HepG2 (cell line): ENCODE results near the gene CLDN7. TPM values are rescaled to one million over a fixed set of nuclear protein-coding genes. Genes with fewer than 3 reads are reported as not detected.
A peak's percentile ranks its signal among the peaks of the same experiment; 100 is the strongest.

Experiments used
- CENPBD1 ChIP-seq: sonication (generic); formaldehyde crosslinking; IDR thresholded peaks from 2 replicates; pipeline ENCODE4 v1.8.0; 2022; ENCODE audit warnings: missing genetic modification reagents, low read depth, mild to moderate bottlenecking, borderline replicate concordance
- CREM ChIP-seq, 2 experiments: sonication (generic) in 1 of 2; formaldehyde crosslinking in 1 of 2; IDR thresholded peaks; 2 replicates each; pipeline versions ENCODE4 v1.4.0 to v1.6.1; 2016 to 2020; ENCODE audit warnings: antibody characterized with exemption in 1 of 2, mild to moderate bottlenecking in 1 of 2, missing genetic modification reagents in 1 of 2
- CTCF ChIP-seq: sonication (generic); formaldehyde crosslinking; IDR thresholded peaks from 2 replicates; pipeline ENCODE4 v1.5.0; 2020; ENCODE audit warnings: mild to moderate bottlenecking, missing genetic modification reagents, moderate library complexity
- FOXA3 ChIP-seq: IDR thresholded peaks from 2 replicates; pipeline ENCODE4 v1.6.1; 2016; ENCODE audit warnings: missing genetic modification reagents, missing compliant biosample characterization
- HNF4G ChIP-seq, 2 experiments: sonication (generic) in 1 of 2; formaldehyde crosslinking in 1 of 2; IDR thresholded peaks; 2 replicates each; pipeline versions ENCODE4 v1.4.0 to v1.6.1; 2011 to 2020; ENCODE audit warnings: borderline replicate concordance in 2 of 2, low read depth in 2 of 2, mild to moderate bottlenecking in 2 of 2, low read length in 1 of 2, missing genetic modification reagents in 1 of 2, moderate library complexity in 1 of 2
- MTF2 ChIP-seq: sonication (generic); formaldehyde crosslinking; IDR thresholded peaks from 2 replicates; pipeline ENCODE4 v1.5.0; 2020; ENCODE audit warnings: missing genetic modification reagents, borderline replicate concordance
- PHF8 ChIP-seq: sonication (generic); formaldehyde crosslinking; IDR thresholded peaks from 2 replicates; pipeline ENCODE4 v1.5.0; 2020; ENCODE audit warnings: missing genetic modification reagents
- SALL1 ChIP-seq: sonication (generic); formaldehyde crosslinking; IDR thresholded peaks from 2 replicates; pipeline ENCODE4 v1.8.0; 2022; ENCODE audit warnings: mild to moderate bottlenecking, missing genetic modification reagents
- SKIL ChIP-seq: sonication (generic); formaldehyde crosslinking; IDR thresholded peaks from 2 replicates; pipeline ENCODE4 v1.8.0; 2022; ENCODE audit warnings: missing genetic modification reagents, mild to moderate bottlenecking, moderate library complexity, borderline replicate concordance
- TBP ChIP-seq: sonication (generic); formaldehyde crosslinking; IDR thresholded peaks from 2 replicates; pipeline ENCODE4 v1.5.0; 2020; ENCODE audit warnings: missing genetic modification reagents
- ZNF33A ChIP-seq: sonication (generic); formaldehyde crosslinking; IDR thresholded peaks from 2 replicates; pipeline ENCODE4 v1.5.1; 2020; ENCODE audit warnings: missing genetic modification reagents, mild to moderate bottlenecking, moderate library complexity, borderline replicate concordance
- ZNF501 ChIP-seq: sonication (generic); formaldehyde crosslinking; IDR thresholded peaks from 2 replicates; pipeline ENCODE4 v1.5.1; 2020; ENCODE audit warnings: mild to moderate bottlenecking, moderate library complexity, missing genetic modification reagents
- ZNF570 ChIP-seq: sonication (generic); formaldehyde crosslinking; IDR thresholded peaks from 2 replicates; pipeline ENCODE4 v1.4.0; 2020; ENCODE audit warnings: mild to moderate bottlenecking, missing genetic modification reagents, borderline replicate concordance
- ZNF580 ChIP-seq: IDR thresholded peaks from 2 replicates; pipeline ENCODE4 v1.6.1; 2016; ENCODE audit warnings: low read depth, borderline replicate concordance
- ZNF674 ChIP-seq: sonication (generic); formaldehyde crosslinking; IDR thresholded peaks from 2 replicates; pipeline ENCODE4 v1.5.0; 2020; ENCODE audit warnings: low read depth, mild to moderate bottlenecking, missing genetic modification reagents
- ZNF772 ChIP-seq: sonication (generic); formaldehyde crosslinking; IDR thresholded peaks from 2 replicates; pipeline ENCODE4 v1.5.0; 2020; ENCODE audit warnings: mild to moderate bottlenecking, missing genetic modification reagents
- polyA plus RNA-seq, 8 experiments: library from polyadenylated mRNA; depleted of rRNA in 3 of 8; stranded (reverse) in 7 of 8; unstranded in 1 of 8; fragments of >200 nt; fragmentation: Illumina TruSeq in 4 of 8; extraction: Trizol in 4 of 8; gene quantifications; 2 replicates each; pipeline versions ENCODE4 v1.2.1 to v1.2.3, GENCODE V29; 2011 to 2016; ENCODE audit warnings: low read depth in 4 of 8, missing spikeins in 1 of 8, mixed read lengths in 1 of 8; ENCODE audit not compliant: insufficient read depth in 1 of 8
- total RNA-seq, 5 experiments: library from RNA; depleted of rRNA; stranded (reverse); fragments of >200 nt; fragmentation: Illumina TruSeq; extraction: Trizol; gene quantifications; 2 replicates each; pipeline ENCODE4 v1.2.3, GENCODE V29; 2016; ENCODE audit warnings: low read depth in 1 of 5
- TF ChIP-seq, protein P1 (sequence below): sonication (generic); formaldehyde crosslinking; IDR thresholded peaks from 2 replicates; pipeline ENCODE4 v1.8.0; 2022; ENCODE audit warnings: low read depth, missing genetic modification reagents
- TF ChIP-seq, protein P2 (sequence below): sonication (generic); formaldehyde crosslinking; IDR thresholded peaks from 2 replicates; pipeline ENCODE4 v1.4.0; 2020; ENCODE audit warnings: missing genetic modification reagents

Gene CLDN7
- total and polyA plus RNA-seq, 2 of the 13 experiments (the other 11 are each of a cell fraction or from before 2014, with no cell fraction given), result not detected

GRCh38 chr17:7306911-7307685, 44.8 kb upstream of the CLDN7 start, which contains the start of gene EIF5A (continued):
- TF ChIP-seq, protein P1, sequence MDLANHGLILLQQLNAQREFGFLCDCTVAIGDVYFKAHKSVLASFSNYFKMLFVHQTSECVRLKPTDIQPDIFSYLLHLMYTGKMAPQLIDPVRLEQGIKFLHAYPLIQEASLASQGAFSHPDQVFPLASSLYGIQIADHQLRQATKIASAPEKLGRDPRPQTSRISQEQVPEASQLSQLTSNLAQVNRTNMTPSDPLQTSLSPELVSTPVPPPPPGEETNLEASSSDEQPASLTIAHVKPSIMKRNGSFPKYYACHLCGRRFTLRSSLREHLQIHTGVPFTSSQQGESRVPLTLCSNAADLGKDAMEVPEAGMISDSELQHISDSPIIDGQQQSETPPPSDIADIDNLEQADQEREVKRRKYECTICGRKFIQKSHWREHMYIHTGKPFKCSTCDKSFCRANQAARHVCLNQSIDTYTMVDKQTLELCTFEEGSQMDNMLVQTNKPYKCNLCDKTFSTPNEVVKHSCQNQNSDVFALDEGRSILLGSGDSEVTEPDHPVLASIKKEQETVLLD, result peak; percentile 55; the same call in 1 of the 2 replicates
- peak; percentile 61; the same call in 1 of the 2 replicates for TF ChIP-seq ZNF772 (CRISPR knock-in tag)
- TF ChIP-seq SKIL (CRISPR knock-in tag), result no peak
- TF ChIP-seq SALL1 (CRISPR knock-in tag), result peak; percentile 49; the same call in 1 of the 2 replicates
- TF ChIP-seq ZNF33A (CRISPR knock-in tag), result no peak
- TF ChIP-seq MTF2 (CRISPR knock-in tag), result no peak
- peak; percentile 15; the same call in 1 of the 2 replicates for TF ChIP-seq CTCF (CRISPR knock-in tag)
- peak; percentile 92 for TF ChIP-seq ZNF501 (CRISPR knock-in tag)
- TF ChIP-seq PHF8 (CRISPR knock-in tag), result peak; percentile 54
- TF ChIP-seq CENPBD1 (CRISPR knock-in tag), result no peak
- peak; percentile 40 for TF ChIP-seq FOXA3
- no peak for TF ChIP-seq ZNF570
- TF ChIP-seq ZNF580 (CRISPR knock-in tag), result 0 out of 2 replicates have a peak, but pooled peaks have one; percentile 30
- TF ChIP-seq ZNF674 (CRISPR knock-in tag), result no peak
- 0 out of 2 replicates have a peak, but pooled peaks have one; percentile 18 for TF ChIP-seq HNF4G (IDR thresholded peaks at IDR 0.05; ENCODE audit: borderline replicate concordance, low read depth, low read length)
- TF ChIP-seq HNF4G (CRISPR knock-in tag; IDR thresholded peaks at IDR 0.05; ENCODE audit: borderline replicate concordance, low read depth), result no peak
- no peak for TF ChIP-seq TBP (CRISPR knock-in tag)
- TF ChIP-seq, protein P2, sequence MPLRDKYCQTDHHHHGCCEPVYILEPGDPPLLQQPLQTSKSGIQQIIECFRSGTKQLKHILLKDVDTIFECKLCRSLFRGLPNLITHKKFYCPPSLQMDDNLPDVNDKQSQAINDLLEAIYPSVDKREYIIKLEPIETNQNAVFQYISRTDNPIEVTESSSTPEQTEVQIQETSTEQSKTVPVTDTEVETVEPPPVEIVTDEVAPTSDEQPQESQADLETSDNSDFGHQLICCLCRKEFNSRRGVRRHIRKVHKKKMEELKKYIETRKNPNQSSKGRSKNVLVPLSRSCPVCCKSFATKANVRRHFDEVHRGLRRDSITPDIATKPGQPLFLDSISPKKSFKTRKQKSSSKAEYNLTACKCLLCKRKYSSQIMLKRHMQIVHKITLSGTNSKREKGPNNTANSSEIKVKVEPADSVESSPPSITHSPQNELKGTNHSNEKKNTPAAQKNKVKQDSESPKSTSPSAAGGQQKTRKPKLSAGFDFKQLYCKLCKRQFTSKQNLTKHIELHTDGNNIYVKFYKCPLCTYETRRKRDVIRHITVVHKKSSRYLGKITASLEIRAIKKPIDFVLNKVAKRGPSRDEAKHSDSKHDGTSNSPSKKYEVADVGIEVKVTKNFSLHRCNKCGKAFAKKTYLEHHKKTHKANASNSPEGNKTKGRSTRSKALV, result 0 out of 2 replicates have a peak, but pooled peaks have one; percentile 32
- peak; percentile 16; the same call in 1 of the 2 replicates for TF ChIP-seq CREM (IDR thresholded peaks at IDR 0.05)
- no peak for TF ChIP-seq CREM (CRISPR knock-in tag; IDR thresholded peaks at IDR 0.05)
